ENCODE results near the gene PPEF1.

PPEF1 gene

DNA sequence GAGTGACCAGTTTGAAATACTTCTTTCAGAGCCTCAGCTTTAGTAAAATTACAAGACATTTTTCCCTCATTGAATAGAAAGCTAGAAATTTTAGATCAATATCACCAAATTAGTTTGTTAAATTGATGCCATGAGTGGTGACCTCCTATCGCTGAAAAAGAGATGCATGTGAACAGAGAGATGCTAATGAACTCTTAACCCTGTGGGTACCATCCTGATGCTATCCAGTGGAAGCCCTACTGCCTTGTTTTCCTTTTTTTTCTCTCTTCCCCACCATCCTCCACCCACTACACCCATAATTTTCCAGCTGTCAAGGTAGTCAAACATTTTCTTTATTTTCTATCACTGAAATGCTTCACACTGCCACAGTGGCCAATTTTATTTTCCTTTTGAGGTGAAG, 61.9 kb downstream of the PPEF1 start:
- no peak overlapping the region for H3K4me3 ChIP-seq (ENCODE audit: low read depth, low read length)
- TF ChIP-seq, protein P1, sequence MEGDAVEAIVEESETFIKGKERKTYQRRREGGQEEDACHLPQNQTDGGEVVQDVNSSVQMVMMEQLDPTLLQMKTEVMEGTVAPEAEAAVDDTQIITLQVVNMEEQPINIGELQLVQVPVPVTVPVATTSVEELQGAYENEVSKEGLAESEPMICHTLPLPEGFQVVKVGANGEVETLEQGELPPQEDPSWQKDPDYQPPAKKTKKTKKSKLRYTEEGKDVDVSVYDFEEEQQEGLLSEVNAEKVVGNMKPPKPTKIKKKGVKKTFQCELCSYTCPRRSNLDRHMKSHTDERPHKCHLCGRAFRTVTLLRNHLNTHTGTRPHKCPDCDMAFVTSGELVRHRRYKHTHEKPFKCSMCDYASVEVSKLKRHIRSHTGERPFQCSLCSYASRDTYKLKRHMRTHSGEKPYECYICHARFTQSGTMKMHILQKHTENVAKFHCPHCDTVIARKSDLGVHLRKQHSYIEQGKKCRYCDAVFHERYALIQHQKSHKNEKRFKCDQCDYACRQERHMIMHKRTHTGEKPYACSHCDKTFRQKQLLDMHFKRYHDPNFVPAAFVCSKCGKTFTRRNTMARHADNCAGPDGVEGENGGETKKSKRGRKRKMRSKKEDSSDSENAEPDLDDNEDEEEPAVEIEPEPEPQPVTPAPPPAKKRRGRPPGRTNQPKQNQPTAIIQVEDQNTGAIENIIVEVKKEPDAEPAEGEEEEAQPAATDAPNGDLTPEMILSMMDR (IDR thresholded peaks at IDR 0.05; ENCODE audit: low read depth, low read length): no peak
- TF ChIP-seq POLR2A (IDR thresholded peaks at IDR 0.05; ENCODE audit: extremely low read depth, insufficient read length) (no peak), MYC (IDR thresholded peaks at IDR 0.05; ENCODE audit: low read depth, low read length) (no peak)
- TF ChIP-seq, protein P2, sequence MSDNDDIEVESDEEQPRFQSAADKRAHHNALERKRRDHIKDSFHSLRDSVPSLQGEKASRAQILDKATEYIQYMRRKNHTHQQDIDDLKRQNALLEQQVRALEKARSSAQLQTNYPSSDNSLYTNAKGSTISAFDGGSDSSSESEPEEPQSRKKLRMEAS (IDR thresholded peaks at IDR 0.05; ENCODE audit: low read depth, low read length): no peak
- DNase-seq (ENCODE audit: low read depth): no peak

DNA sequence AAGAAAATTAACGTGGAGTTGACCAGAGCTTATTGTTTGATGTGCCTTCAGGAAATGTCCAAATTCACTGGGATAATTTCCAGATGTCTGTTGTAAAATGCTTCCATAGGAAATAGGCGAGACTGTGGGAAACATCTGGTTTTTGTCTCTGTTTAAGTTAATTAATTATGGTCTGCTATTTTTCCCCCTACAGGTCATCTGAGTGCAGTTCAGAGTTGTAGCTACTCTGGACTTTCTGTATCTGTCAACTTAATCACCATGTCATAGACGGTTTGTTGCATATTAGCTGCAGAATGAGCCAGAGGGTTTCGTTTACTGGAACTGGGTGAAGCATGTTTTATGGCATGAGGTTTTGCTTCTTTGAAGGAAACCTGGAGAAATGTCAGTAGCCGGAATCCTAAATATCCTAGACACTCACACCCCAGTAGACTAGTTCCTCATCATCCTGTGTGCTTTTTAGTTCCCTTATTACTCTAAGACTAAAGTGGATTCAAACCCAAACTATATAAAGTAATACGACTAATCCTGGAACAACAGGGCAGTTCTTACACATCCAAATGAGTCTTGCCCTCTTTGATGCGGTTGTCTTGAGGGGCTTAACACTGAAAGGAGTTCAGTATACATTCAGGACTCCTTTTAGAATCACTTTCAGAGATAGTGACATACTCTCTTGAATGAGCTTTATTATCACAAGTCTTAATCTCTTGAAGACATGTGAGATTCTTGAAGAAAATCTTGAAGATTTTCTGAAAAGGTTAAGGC, 62.5 kb downstream of the PPEF1 start:
- TF ChIP-seq POLR2A (IDR thresholded peaks at IDR 0.05; ENCODE audit: extremely low read depth, insufficient read length) (no peak), MYC (IDR thresholded peaks at IDR 0.05; ENCODE audit: low read depth, low read length) (no peak)
- TF ChIP-seq, protein P2 (IDR thresholded peaks at IDR 0.05; ENCODE audit: low read depth, low read length): no peak
- TF ChIP-seq, protein P1 (IDR thresholded peaks at IDR 0.05; ENCODE audit: low read depth, low read length): no peak
- no peak overlapping the region for H3K4me3 ChIP-seq (ENCODE audit: low read depth, low read length)
- no peak for DNase-seq (ENCODE audit: low read depth)

DNA sequence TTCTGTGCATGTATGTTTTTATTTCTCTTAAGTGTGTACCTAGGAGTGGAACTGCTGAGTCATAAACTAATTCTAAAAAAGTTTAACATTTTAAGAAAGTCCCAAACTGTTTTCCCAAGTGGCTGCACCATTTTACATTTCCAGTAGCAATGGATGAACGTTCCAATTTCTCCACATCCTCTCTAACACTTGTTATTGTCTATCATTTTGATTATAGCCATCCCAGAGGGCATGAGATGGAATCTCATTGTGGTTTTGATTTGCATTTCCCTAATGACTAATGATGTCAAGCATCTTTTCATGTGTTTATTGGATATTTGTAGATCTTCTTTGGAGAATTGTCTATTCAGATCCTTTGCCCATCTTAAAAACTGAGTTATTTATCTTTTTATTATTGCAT, 82.5 kb downstream of the PPEF1 start:
- DNase-seq (ENCODE audit: low read depth): no peak
- no peak overlapping the region for H3K4me3 ChIP-seq (ENCODE audit: low read depth, low read length)
- TF ChIP-seq, protein P1 (IDR thresholded peaks at IDR 0.05; ENCODE audit: low read depth, low read length): no peak
- no peak for TF ChIP-seq MYC (IDR thresholded peaks at IDR 0.05; ENCODE audit: low read depth, low read length)
- TF ChIP-seq, protein P2 (IDR thresholded peaks at IDR 0.05; ENCODE audit: low read depth, low read length): no peak
- no peak for TF ChIP-seq POLR2A (IDR thresholded peaks at IDR 0.05; ENCODE audit: extremely low read depth, insufficient read length)

- TF ChIP-seq POLR2A (IDR thresholded peaks at IDR 0.05; ENCODE audit: extremely low read depth, insufficient read length) (no peak), MYC (IDR thresholded peaks at IDR 0.05; ENCODE audit: low read depth, low read length) (no peak)
- TF ChIP-seq, protein P2 (IDR thresholded peaks at IDR 0.05; ENCODE audit: low read depth, low read length): no peak
- TF ChIP-seq, protein P1 (IDR thresholded peaks at IDR 0.05; ENCODE audit: low read depth, low read length): no peak
- no peak for DNase-seq (ENCODE audit: low read depth)
- no peak overlapping the region for H3K4me3 ChIP-seq (ENCODE audit: low read depth, low read length)
Observed at GRCh38 chrX:18792828-18793227, 85.4 kb downstream of the PPEF1 start.

- TF ChIP-seq, protein P1 (IDR thresholded peaks at IDR 0.05; ENCODE audit: low read depth, low read length): no peak
- TF ChIP-seq, protein P2 (IDR thresholded peaks at IDR 0.05; ENCODE audit: low read depth, low read length): no peak
- TF ChIP-seq MYC (IDR thresholded peaks at IDR 0.05; ENCODE audit: low read depth, low read length) (no peak), POLR2A (IDR thresholded peaks at IDR 0.05; ENCODE audit: extremely low read depth, insufficient read length) (no peak)
- DNase-seq (ENCODE audit: low read depth): peak; percentile 2
- H3K4me3 ChIP-seq (ENCODE audit: low read depth, low read length): no peak overlapping the region
Observed at GRCh38 chrX:18793601-18794089, 86.2 kb downstream of the PPEF1 start.

Measured in NB4 (cell line).